Measurements from ENCODE around the gene CDC45.
A peak's percentile ranks its signal among the peaks of the same experiment; 100 is the strongest.

CDC45 gene

DNA sequence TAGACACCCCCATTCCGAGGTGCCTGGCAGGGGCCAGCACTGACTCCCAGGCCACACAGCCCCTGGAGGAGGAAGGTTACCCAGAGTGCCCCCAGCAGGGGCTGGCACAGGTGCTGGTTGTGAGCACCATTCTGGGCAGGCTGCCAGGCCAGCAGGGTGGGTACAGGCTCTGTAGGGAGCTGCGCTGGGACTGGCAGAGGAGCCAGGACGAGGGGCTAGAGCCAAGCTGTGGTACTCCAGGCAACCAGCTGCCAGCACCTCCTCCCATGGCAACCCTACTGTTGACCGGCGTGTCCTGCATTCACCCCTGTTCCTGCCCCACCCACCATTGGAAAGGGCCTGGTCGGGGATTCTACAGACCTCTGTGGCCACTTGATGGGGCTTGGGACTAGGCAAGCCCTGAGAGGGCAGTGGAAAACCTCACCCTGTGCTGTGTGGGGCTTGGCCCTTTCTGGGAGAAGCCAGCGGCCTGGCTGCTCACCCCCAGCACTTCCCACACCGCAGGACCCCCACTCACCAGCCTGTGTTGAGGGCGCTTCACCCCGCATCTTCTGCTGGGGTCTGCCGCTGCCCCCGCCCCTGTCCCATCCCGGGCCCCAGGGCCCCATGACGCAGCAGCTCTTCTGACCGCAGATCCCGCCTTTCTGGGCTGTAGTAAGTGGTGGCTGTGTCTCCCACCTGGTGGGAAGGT is 42.6 kb downstream of the CDC45 start:
- Histone ChIP-seq H3K36me3 (ENCODE audit: control insufficient read depth, insufficient read depth, low read length, severe bottlenecking) (no peaks in the 10 kb centered on the region), H3K4me3 (ENCODE audit: low read length) (no peak overlapping the region), H3K9ac (ENCODE audit: low read length) (no peak overlapping the region), H3K27me3 (replicated peaks; ENCODE audit: control insufficient read depth, insufficient read depth, low read length) (peaks cover 28% of the 10 kb centered on the region), H3K9me3 (ENCODE audit: control insufficient read depth, low read length) (no peaks in the 10 kb centered on the region), H3K4me1 (ENCODE audit: control insufficient read depth, insufficient read depth, low read length) (peaks cover 7% of the 10 kb centered on the region)
- DNase-seq (ENCODE audit: low read depth), result no peak

DNA sequence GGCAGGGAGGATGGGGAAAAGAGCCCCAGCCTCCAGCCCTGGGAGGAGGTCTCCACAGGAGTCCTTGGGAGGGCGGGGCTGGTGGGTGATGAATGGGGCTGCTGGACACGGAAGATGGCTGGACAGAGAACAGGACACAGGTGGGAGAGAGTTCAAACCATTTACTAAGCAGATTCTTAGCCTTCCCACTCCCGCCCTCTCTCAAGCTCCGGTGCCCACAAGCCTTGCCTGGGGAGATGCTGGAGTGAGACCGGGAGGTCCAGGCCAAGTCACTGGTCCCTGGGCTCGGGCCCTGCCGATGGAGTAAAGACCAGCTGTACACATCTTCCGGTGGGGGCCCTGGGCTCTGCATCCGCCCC is 43.1 kb downstream of the CDC45 start:
- Histone ChIP-seq H3K4me3 (ENCODE audit: low read length) (peak overlapping the region; percentile 44), H3K27me3 (replicated peaks; ENCODE audit: control insufficient read depth, insufficient read depth, low read length) (peaks cover 29% of the 10 kb centered on the region), H3K36me3 (ENCODE audit: control insufficient read depth, insufficient read depth, low read length, severe bottlenecking) (no peaks in the 10 kb centered on the region), H3K9ac (ENCODE audit: low read length) (no peak overlapping the region), H3K4me1 (ENCODE audit: control insufficient read depth, insufficient read depth, low read length) (peaks cover 7% of the 10 kb centered on the region), H3K9me3 (ENCODE audit: control insufficient read depth, low read length) (no peaks in the 10 kb centered on the region)
- DNase-seq (ENCODE audit: low read depth), result no peak

DNA sequence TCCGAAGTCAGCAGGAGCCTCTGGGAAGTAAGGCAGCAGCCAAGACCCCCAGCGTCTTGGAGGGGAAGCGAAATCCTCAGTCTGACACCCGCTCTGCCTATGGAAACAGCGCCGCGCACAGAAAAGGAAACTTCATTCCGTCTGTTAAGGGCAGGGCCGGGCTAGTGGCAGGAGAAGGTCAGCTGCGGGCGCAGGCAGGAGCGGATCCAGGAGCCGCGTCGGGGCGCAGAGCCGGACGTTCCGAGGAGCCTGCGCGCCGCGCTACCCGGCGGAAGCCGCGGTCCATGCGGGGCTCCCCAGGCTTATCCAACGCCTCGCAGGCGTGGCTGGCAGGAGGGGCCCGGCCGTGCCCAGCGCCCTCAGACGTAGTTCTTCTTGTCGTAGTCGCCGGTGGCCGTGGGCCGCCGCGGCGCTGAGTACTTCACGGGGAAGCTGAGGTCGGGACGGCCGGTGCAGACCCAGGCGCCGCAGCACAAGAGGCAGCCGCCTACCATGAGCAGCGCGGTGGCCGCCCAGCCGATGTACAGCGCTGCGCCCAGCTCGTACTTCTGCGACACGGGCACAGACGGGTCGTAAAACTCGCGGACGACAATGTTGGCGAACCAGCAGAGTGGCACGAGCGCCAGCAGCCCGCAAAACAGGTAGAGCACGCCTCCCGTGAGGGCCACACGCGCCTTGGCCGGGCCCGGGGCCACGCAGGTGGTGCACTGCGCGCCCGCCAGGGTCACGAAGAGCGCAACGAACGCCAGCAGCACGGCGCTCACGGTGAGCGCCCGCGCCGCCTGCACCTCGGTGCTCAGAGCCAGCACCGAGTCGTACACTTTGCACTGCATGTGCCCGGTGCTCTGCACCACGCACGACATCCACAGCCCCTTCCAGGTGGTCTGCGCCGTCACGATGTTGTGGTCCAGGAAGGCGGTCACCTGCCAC is 43.8 kb downstream of the CDC45 start:
- Histone ChIP-seq H3K4me3 (ENCODE audit: low read length) (peak overlapping the region; percentile 44), H3K36me3 (ENCODE audit: control insufficient read depth, insufficient read depth, low read length, severe bottlenecking) (no peaks in the 10 kb centered on the region), H3K9me3 (ENCODE audit: control insufficient read depth, low read length) (no peaks in the 10 kb centered on the region), H3K27me3 (replicated peaks; ENCODE audit: control insufficient read depth, insufficient read depth, low read length) (peaks cover 29% of the 10 kb centered on the region), H3K9ac (ENCODE audit: low read length) (no peak overlapping the region), H3K4me1 (ENCODE audit: control insufficient read depth, insufficient read depth, low read length) (peaks cover 7% of the 10 kb centered on the region)
- DNase-seq (ENCODE audit: low read depth), result peak; percentile 32

DNA sequence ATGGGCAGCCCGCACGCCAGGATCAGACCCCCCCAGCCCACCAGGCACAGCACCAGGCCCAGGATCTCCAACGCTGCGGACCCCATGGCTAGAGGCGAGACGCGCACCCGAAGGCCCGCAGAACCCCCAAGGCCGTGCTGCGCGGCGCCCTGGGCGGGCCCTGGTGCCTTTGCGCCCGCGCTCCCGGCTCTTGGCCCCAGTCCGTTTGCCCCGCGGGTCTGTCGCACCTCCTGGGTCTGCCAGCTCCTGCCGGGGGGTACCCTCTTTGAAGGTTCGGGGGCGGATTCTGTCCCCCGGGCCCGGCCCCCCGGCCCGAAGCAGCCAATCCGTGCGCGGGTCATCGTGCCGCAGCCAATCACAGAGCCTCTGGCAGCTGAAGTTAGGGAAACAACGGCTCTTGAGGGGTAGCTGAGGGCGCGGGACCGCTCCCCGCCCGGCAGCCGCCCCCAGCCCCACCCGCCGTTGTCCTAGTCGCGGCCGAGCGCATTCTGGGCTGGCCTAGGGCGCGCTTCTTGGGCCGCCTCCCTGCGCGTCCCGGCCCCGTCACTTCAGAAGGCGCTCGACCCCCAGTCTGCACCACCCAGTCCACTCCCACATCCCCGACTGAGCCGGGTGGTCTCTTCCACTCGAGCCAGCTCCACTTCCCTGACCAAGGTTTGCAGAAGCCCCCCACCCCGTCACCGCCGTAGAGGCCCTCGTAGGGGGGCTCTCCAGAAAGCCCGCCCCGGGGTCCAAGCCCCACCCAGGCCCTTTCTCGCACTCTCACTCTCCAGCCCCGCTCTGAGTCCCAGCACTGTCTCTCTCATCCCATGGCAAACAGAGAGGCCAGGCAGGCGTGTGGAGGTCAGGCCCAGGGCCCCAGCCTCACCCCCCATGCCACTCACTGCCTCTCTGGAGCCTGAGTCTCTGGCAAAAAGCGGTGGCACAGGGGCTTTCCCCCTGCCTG is 44.7 kb downstream of the CDC45 start, which contains the start of gene CLDN5:
Gene CLDN5, minus strand, starts transcription at position 241 of the 946 bp plus-strand sequence. Its CDS starts 155 bp downstream, at position 86.
- Histone ChIP-seq H3K9ac (ENCODE audit: low read length) (no peak within 1 kb of the TSS), H3K27me3 (replicated peaks; ENCODE audit: control insufficient read depth, insufficient read depth, low read length) (peaks cover 29% of the 10 kb centered on the region), H3K36me3 (ENCODE audit: control insufficient read depth, insufficient read depth, low read length, severe bottlenecking) (no peaks in the 10 kb centered on the region), H3K4me1 (ENCODE audit: control insufficient read depth, insufficient read depth, low read length) (peaks cover 7% of the 10 kb centered on the region), H3K9me3 (ENCODE audit: control insufficient read depth, low read length) (no peaks in the 10 kb centered on the region), H3K4me3 (ENCODE audit: low read length) (peak within 1 kb of the TSS; percentile 44)
- peak; percentile 23 for DNase-seq (ENCODE audit: low read depth)

DNA sequence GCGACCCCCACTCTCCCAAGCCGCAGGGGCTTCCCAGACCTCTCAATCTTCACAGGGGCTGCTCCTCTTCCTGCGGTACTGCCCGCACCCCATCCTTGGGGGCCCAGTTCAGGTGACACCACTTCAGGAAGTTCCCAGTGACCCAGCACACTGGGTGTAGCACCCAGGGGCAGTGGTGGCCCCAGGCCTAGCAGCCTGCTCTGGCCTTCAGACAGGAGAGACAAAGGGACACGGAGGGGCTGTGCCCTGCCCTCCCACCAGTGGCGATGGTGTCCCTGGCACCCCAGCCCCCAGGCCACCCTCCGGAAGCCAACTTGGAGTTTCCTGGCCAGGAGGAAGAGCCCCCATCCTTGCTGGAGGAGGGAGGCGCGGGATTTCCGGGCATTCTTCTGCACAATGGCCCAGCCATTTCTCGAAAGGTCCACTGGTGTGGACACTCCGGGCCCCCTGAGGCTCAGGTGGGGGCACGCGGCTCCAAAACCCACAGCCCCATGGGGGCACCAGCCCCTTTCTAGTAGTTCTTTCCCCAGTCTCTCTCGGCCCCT is 45.5 kb downstream of the CDC45 start:
- no peak for DNase-seq (ENCODE audit: low read depth)
- Histone ChIP-seq H3K9ac (ENCODE audit: low read length) (no peak overlapping the region), H3K27me3 (replicated peaks; ENCODE audit: control insufficient read depth, insufficient read depth, low read length) (peaks cover 29% of the 10 kb centered on the region), H3K36me3 (ENCODE audit: control insufficient read depth, insufficient read depth, low read length, severe bottlenecking) (no peaks in the 10 kb centered on the region), H3K9me3 (ENCODE audit: control insufficient read depth, low read length) (no peaks in the 10 kb centered on the region), H3K4me1 (ENCODE audit: control insufficient read depth, insufficient read depth, low read length) (peaks cover 7% of the 10 kb centered on the region), H3K4me3 (ENCODE audit: low read length) (no peak overlapping the region)

DNA sequence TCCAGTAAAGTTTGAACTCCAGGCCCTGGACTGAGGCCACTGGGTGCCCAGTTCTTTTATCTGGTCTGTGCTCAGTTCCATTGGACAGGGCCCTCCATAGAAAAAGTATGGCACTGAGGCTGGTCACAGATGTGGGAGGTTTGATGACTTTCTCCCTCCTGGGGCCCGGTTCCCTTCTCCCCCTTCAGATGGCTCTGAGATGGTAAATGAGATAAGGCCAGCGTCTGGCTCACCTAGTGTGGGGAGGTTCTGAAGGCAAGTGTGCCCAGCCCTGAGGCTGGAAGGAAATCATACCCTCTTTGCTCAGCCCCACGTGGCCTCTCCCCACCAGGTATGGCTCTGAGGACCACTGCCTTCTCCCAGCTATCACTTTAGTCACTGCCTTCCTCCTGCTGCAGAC is 45.9 kb downstream of the CDC45 start:
- Histone ChIP-seq H3K4me3 (ENCODE audit: low read length) (no peak overlapping the region), H3K36me3 (ENCODE audit: control insufficient read depth, insufficient read depth, low read length, severe bottlenecking) (no peaks in the 10 kb centered on the region), H3K4me1 (ENCODE audit: control insufficient read depth, insufficient read depth, low read length) (peaks cover 7% of the 10 kb centered on the region), H3K9me3 (ENCODE audit: control insufficient read depth, low read length) (no peaks in the 10 kb centered on the region), H3K9ac (ENCODE audit: low read length) (no peak overlapping the region), H3K27me3 (replicated peaks; ENCODE audit: control insufficient read depth, insufficient read depth, low read length) (peaks cover 33% of the 10 kb centered on the region)
- DNase-seq (ENCODE audit: low read depth), result no peak

DNA sequence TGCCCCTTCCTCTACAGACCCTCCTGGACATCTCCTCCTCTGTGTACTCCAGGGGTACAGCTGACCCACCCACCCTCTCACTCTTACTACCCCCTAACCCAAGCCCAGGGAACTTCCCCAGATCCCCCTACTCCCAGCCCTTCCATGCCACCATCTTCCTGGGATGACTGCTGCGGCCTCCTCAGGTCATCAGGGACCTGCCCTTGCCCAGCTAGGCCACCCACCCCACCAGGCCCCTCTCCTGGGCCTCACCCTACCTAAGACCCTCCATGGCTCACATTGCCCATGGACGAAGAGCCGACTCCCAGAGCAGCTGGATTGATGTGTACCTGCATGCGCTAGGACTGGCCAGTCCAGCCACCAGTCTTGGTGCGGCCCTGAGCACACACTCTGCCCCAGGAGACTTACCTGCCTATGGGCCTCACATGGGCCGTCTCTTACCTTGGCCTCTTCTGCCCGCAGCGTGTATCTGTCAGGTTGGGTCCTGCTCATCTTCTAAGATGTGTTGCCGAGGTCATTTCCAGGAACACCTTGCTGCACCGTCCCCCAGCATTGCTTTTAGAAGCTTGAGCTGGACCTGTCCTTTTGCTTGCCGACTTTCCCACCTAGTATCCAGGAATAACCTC is 46.5 kb downstream of the CDC45 start:
- Histone ChIP-seq H3K27me3 (replicated peaks; ENCODE audit: control insufficient read depth, insufficient read depth, low read length) (peaks cover 38% of the 10 kb centered on the region), H3K4me1 (ENCODE audit: control insufficient read depth, insufficient read depth, low read length) (peaks cover 7% of the 10 kb centered on the region), H3K9ac (ENCODE audit: low read length) (no peak overlapping the region), H3K36me3 (ENCODE audit: control insufficient read depth, insufficient read depth, low read length, severe bottlenecking) (no peaks in the 10 kb centered on the region), H3K9me3 (ENCODE audit: control insufficient read depth, low read length) (no peaks in the 10 kb centered on the region), H3K4me3 (ENCODE audit: low read length) (no peak overlapping the region)
- DNase-seq (ENCODE audit: low read depth), result no peak

DNA sequence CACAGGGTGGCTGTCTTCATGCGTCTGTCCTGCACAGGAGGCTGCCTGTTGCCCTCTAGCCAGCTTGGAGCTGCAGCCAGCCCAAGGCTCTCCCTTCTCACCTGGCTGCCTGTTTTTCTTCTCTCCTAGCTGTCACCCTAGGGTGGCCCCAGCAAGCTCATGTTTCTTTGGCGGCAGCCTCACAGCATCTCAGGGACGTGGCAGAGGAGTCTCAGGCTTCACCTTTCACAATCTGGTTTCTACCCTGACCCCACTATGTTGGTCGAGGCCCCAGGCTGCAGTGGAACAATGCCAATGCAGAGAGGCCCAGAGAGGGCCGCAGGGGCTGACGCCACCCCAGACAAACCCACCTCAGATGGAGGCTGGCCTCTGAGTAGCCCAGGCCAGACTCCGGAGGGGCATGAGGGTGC is 47.0 kb downstream of the CDC45 start:
- H3K9me3 ChIP-seq (ENCODE audit: control insufficient read depth, low read length), result no peaks in the 10 kb centered on the region
- H3K4me1 ChIP-seq (ENCODE audit: control insufficient read depth, insufficient read depth, low read length), result peaks cover 7% of the 10 kb centered on the region
- DNase-seq (ENCODE audit: low read depth), result no peak
- H3K9ac ChIP-seq (ENCODE audit: low read length), result no peak overlapping the region
- peaks cover 38% of the 10 kb centered on the region for H3K27me3 ChIP-seq (replicated peaks; ENCODE audit: control insufficient read depth, insufficient read depth, low read length)
- no peaks in the 10 kb centered on the region for H3K36me3 ChIP-seq (ENCODE audit: control insufficient read depth, insufficient read depth, low read length, severe bottlenecking)
- no peak overlapping the region for H3K4me3 ChIP-seq (ENCODE audit: low read length)

DNA sequence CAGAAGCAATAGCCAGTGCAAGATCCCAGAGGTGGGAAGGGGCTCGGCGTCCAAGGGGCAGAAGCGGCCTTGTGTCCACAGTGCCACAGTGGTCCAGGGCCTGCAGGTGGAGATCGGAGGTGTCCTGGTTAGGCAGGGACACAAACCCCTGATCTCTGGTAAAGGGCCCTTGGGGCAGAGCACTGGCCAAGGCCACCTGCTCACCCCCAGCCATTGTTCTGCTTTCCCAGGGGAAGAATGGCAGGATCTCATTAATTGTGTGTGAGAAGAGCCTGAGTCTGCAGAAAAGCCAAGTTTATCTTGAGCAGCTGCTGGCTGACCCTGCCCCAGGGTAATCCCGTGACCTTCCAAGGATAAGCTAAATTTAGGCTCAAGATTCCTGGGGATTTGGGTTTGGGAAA is 47.6 kb downstream of the CDC45 start:
- H3K36me3 ChIP-seq (ENCODE audit: control insufficient read depth, insufficient read depth, low read length, severe bottlenecking), result no peaks in the 10 kb centered on the region
- peaks cover 7% of the 10 kb centered on the region for H3K4me1 ChIP-seq (ENCODE audit: control insufficient read depth, insufficient read depth, low read length)
- no peak for DNase-seq (ENCODE audit: low read depth)
- H3K9ac ChIP-seq (ENCODE audit: low read length), result no peak overlapping the region
- peaks cover 35% of the 10 kb centered on the region for H3K27me3 ChIP-seq (replicated peaks; ENCODE audit: control insufficient read depth, insufficient read depth, low read length)
- no peak overlapping the region for H3K4me3 ChIP-seq (ENCODE audit: low read length)
- H3K9me3 ChIP-seq (ENCODE audit: control insufficient read depth, low read length), result no peaks in the 10 kb centered on the region

DNA sequence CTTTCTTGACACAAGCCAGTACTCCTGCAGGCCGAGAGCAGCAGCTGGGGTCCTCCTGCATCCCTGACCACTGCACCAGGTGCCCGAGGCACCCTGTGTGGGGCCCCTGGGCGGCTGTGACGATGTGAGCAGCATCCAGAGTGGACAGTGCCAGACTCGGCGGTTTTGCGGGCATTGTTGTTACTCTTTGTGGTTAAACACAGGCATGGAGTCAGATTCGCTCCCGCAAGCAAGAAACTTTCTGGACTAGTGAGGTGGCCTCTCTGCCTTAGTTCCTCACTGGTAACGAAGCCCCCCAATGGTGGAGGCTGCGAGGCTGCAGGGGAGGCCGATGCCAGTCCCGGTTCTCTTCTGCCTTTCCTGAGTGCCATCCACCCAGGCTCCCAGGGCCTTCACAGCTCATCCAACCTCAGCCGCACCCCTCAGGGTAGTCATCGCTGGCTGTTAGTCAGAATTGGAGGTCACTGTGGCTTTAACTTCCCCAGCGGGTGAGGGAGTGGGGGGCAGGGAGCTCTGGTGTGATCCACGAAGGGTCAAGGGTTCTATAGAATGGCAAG is 48.2 kb downstream of the CDC45 start:
- no peak overlapping the region for H3K9ac ChIP-seq (ENCODE audit: low read length)
- DNase-seq (ENCODE audit: low read depth), result no peak
- H3K36me3 ChIP-seq (ENCODE audit: control insufficient read depth, insufficient read depth, low read length, severe bottlenecking), result no peaks in the 10 kb centered on the region
- no peak overlapping the region for H3K4me3 ChIP-seq (ENCODE audit: low read length)
- peaks cover 7% of the 10 kb centered on the region for H3K4me1 ChIP-seq (ENCODE audit: control insufficient read depth, insufficient read depth, low read length)
- peaks cover 29% of the 10 kb centered on the region for H3K27me3 ChIP-seq (replicated peaks; ENCODE audit: control insufficient read depth, insufficient read depth, low read length)
- no peaks in the 10 kb centered on the region for H3K9me3 ChIP-seq (ENCODE audit: control insufficient read depth, low read length)
